ENCODE measurements around the gene MYLK. TPM values are rescaled to one million over a fixed set of nuclear protein-coding genes. Genes with fewer than 3 reads are reported as not detected.

MYLK gene
- total and polyA plus RNA-seq, 4 donors = 17.0 to 47.7 (median 31.1) TPM

DNA sequence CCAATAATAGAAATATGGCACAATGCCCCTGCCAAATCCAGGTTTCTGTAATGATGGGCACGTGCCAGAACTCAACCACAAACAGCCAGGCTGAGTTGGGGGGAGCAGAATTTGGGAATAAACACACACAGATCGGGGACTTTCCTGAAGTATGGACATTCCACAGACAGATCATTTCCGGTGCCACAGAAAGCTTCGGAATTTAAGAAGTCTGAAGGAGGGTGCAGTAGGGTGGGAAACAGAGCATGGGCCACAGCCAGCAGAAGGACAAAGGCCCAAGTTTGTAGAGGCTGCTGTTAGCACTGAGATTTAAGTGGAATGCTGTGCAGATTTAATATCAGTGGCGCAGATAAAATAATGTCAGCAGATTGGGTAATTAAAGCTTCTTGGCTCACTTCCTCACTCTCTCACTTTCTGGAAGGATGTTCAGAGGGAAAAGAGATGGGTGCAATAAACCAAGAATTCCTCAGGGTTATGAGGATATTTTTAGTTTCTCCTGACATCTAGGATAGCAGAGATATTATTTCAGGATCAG, 67.4 kb downstream of the MYLK start:
- WGBS (ENCODE audit: insufficient coverage) = 96% methylated on average over 3 of the region's 5 CpGs

DNA sequence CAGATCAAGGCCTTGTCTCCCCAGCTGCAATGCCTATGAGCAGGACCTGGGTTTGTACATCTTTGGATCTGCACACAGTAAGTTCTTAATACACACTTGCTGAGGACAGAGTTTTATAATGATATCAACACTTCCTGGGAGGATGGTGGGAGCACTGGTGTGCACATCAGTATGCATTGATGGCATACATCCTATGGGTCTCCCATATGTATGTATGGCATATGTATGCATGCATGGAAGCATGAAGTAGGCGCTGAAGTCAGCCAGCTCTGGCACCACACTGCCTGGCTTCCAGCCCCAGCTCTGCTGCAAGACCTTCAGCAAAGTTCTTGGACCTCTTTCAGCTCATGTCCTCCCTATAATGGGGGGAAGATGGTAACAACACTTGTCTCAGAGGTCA, 68.2 kb downstream of the MYLK start:
- Histone ChIP-seq H3K9me3 (ENCODE audit: control insufficient read depth, insufficient read depth, low read length) (no peaks in the 10 kb centered on the region), H3K4me1 (ENCODE audit: control insufficient read depth, insufficient read depth, low read length) (no peaks in the 10 kb centered on the region), H3K27ac (ENCODE audit: low read depth, low read length) (no peak overlapping the region), H3K36me3 (ENCODE audit: control insufficient read depth, insufficient read depth, low read length) (no peaks in the 10 kb centered on the region), H3K4me3 (ENCODE audit: low read depth, low read length) (no peak overlapping the region), H3K27me3 (ENCODE audit: control insufficient read depth, insufficient read depth, low read length) (no peaks in the 10 kb centered on the region)
- WGBS (ENCODE audit: insufficient coverage) = 89% methylated on average over 1 of the region's 1 CpG
- DNase-seq (ENCODE audit: low read depth in 4 of 6, low spot score in 6 of 6) = no peak

More for the DNA sequence above, 67.4 kb downstream of the MYLK start:
- peak in 2 of 6 donors; percentile 45 to 58 for DNase-seq (ENCODE audit: low read depth in 4 of 6, low spot score in 6 of 6)
- Histone ChIP-seq H3K4me1 (ENCODE audit: control insufficient read depth, insufficient read depth, low read length) (no peaks in the 10 kb centered on the region), H3K36me3 (ENCODE audit: control insufficient read depth, insufficient read depth, low read length) (no peaks in the 10 kb centered on the region), H3K27me3 (ENCODE audit: control insufficient read depth, insufficient read depth, low read length) (no peaks in the 10 kb centered on the region), H3K27ac (ENCODE audit: low read depth, low read length) (no peak overlapping the region), H3K9me3 (ENCODE audit: control insufficient read depth, insufficient read depth, low read length) (no peaks in the 10 kb centered on the region), H3K4me3 (ENCODE audit: low read depth, low read length) (no peak overlapping the region)

DNA sequence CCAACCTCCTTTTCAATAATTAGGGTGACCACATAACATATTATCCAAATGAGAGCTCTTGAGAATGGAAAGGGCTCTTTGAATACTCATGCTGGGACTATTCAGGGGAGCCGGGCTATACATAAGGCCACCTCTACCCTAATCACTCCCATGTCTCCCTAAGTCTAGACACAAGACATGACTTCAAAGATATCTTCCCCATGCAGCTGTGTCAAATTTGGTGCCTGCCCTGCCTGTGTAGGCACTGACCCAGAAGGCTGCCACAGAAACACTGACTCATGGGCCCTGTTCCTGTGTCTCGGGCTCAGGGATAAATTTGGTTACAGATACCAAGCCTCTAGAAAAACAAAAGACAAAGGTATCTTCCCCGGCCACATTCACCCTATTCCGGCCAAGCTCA, 70.3 kb downstream of the MYLK start:
- H3K4me3 ChIP-seq (ENCODE audit: low read depth, low read length) = no peak overlapping the region
- H3K9me3 ChIP-seq (ENCODE audit: control insufficient read depth, insufficient read depth, low read length) = no peaks in the 10 kb centered on the region
- peaks cover 2% of the 10 kb centered on the region for H3K4me1 ChIP-seq (ENCODE audit: control insufficient read depth, insufficient read depth, low read length)
- no peak for DNase-seq (ENCODE audit: low read depth in 4 of 6, low spot score in 6 of 6)
- 100% methylated on average over 3 of the region's 4 CpGs for WGBS (ENCODE audit: insufficient coverage)
- no peaks in the 10 kb centered on the region for H3K36me3 ChIP-seq (ENCODE audit: control insufficient read depth, insufficient read depth, low read length)
- H3K27me3 ChIP-seq (ENCODE audit: control insufficient read depth, insufficient read depth, low read length) = no peaks in the 10 kb centered on the region
- H3K27ac ChIP-seq (ENCODE audit: low read depth, low read length) = no peak overlapping the region

DNA sequence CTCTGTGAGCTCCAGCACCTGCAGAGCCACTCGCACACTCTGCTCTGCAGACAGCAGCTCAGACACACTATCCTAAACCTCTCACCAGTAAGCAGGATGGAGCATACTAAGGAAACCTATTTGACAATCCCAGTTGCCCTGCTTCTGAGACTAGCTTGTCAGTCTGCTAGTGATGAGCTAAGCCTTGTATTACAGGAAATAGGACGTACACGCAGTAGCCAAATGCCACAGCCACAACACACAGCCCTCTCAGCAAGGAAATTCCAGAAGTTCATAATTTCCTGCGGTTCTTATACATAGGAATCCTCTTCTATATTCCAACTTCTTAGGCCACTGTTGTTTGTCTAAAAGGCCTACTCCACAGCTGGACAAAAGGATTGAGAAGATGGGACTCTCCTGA, 74.5 kb downstream of the MYLK start:
- H3K4me1 ChIP-seq (ENCODE audit: control insufficient read depth, insufficient read depth, low read length) = peaks cover 2% of the 10 kb centered on the region
- no peak overlapping the region for H3K27ac ChIP-seq (ENCODE audit: low read depth, low read length)
- no peaks in the 10 kb centered on the region for H3K27me3 ChIP-seq (ENCODE audit: control insufficient read depth, insufficient read depth, low read length)
- no peaks in the 10 kb centered on the region for H3K9me3 ChIP-seq (ENCODE audit: control insufficient read depth, insufficient read depth, low read length)
- no peak overlapping the region for H3K4me3 ChIP-seq (ENCODE audit: low read depth, low read length)
- no peak for DNase-seq (ENCODE audit: low read depth in 4 of 6, low spot score in 6 of 6)
- no peaks in the 10 kb centered on the region for H3K36me3 ChIP-seq (ENCODE audit: control insufficient read depth, insufficient read depth, low read length)
- WGBS (ENCODE audit: insufficient coverage) = 89% methylated on average over 4 of the region's 4 CpGs

DNA sequence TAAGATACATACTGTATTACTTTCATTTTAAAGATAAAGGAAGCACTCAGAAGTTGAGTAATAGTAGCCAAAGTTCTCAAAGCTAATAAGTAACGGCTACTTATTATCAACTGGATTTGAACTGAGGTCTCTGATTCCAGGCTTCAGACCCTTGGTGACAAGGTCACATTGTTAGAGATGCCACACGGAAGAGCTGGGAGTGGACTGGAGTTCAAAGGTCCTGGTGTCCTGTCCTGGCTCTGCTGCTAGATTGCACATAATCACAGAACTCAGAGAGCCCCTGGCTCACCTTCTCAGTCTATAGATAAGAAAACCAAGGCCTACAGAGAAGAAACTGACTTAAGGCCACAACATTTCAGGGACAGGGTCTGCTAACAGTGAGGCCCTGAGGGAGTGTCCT, 75.3 kb downstream of the MYLK start:
- no peak overlapping the region for H3K4me3 ChIP-seq (ENCODE audit: low read depth, low read length)
- no peaks in the 10 kb centered on the region for H3K9me3 ChIP-seq (ENCODE audit: control insufficient read depth, insufficient read depth, low read length)
- no peaks in the 10 kb centered on the region for H3K36me3 ChIP-seq (ENCODE audit: control insufficient read depth, insufficient read depth, low read length)
- DNase-seq (ENCODE audit: low read depth in 4 of 6, low spot score in 6 of 6) = no peak
- peaks cover 2% of the 10 kb centered on the region for H3K4me1 ChIP-seq (ENCODE audit: control insufficient read depth, insufficient read depth, low read length)
- no peak overlapping the region for H3K27ac ChIP-seq (ENCODE audit: low read depth, low read length)
- WGBS (ENCODE audit: insufficient coverage) = 100% methylated on average over 1 of the region's 2 CpGs
- H3K27me3 ChIP-seq (ENCODE audit: control insufficient read depth, insufficient read depth, low read length) = no peaks in the 10 kb centered on the region

DNA sequence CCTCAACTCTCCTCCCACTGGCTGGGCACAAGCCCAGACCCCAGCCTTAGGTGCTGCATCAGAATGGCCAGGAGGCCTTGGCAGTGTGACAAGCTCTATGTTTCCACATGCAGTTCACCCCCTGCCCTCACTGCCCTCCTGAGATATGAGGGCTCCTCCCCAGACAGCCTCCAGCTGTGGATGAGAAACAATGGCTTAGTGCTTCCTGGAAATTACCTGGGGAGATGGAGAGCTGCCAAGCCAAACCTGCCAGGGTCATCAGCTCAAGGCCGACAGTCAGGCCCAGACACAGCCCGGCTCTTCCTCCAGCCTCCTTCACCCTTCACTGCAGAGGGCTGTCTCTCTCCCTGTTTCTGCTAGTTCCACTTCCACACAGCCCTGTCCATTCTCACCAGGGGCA, 76.3 kb downstream of the MYLK start:
- H3K27me3 ChIP-seq (ENCODE audit: control insufficient read depth, insufficient read depth, low read length) = no peaks in the 10 kb centered on the region
- H3K36me3 ChIP-seq (ENCODE audit: control insufficient read depth, insufficient read depth, low read length) = no peaks in the 10 kb centered on the region
- DNase-seq (ENCODE audit: low read depth in 4 of 6, low spot score in 6 of 6) = no peak
- H3K4me1 ChIP-seq (ENCODE audit: control insufficient read depth, insufficient read depth, low read length) = peaks cover 2% of the 10 kb centered on the region
- H3K4me3 ChIP-seq (ENCODE audit: low read depth, low read length) = no peak overlapping the region
- no peaks in the 10 kb centered on the region for H3K9me3 ChIP-seq (ENCODE audit: control insufficient read depth, insufficient read depth, low read length)
- no peak overlapping the region for H3K27ac ChIP-seq (ENCODE audit: low read depth, low read length)
- WGBS (ENCODE audit: insufficient coverage) = 88% methylated on average over 2 of the region's 2 CpGs

DNA sequence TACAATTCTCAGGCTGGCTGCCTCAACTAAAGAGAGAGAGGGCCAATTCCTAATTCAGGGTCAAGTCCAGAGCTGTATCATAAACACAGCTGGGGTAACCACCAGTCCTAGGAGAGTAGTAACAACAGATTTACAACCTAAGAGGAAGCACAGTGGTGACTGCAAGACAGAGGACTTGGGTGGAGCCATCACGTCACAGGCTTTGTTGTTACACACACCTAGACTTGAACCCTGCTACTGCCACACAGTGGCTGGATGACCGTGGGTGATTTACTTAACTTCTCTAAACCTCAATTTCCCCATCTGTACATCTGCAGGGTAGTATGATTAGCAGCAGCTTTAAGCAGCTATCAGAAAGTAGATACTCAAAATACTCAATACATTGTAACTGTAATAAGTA, 78.6 kb downstream of the MYLK start:
- no peaks in the 10 kb centered on the region for H3K27me3 ChIP-seq (ENCODE audit: control insufficient read depth, insufficient read depth, low read length)
- H3K36me3 ChIP-seq (ENCODE audit: control insufficient read depth, insufficient read depth, low read length) = no peaks in the 10 kb centered on the region
- H3K4me3 ChIP-seq (ENCODE audit: low read depth, low read length) = no peak overlapping the region
- no peak for DNase-seq (ENCODE audit: low read depth in 4 of 6, low spot score in 6 of 6)
- peaks cover 2% of the 10 kb centered on the region for H3K4me1 ChIP-seq (ENCODE audit: control insufficient read depth, insufficient read depth, low read length)
- H3K9me3 ChIP-seq (ENCODE audit: control insufficient read depth, insufficient read depth, low read length) = no peaks in the 10 kb centered on the region
- H3K27ac ChIP-seq (ENCODE audit: low read depth, low read length) = no peak overlapping the region
- WGBS (ENCODE audit: insufficient coverage) = no CpG with 5 or more reads among the region's 2 CpGs

DNA sequence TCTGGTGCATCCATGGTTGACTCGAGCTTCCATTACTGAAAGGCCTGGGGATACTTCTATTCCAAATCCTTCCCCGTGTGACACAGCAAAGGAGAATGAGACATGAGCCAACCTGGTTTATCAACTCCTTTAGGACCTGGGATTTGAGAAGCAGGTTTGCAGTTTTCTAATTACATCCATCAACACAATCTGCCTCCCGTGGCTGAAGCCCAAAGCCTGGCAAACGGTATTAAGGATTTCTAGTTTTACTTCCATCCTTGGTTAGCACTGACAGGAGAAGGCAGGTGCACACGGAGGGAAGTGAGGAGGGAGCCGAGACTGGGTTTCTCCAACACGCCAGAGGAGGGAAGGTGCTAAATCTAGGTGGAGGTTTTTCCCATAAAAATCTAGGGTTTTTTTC, 79.0 kb downstream of the MYLK start:
- H3K4me1 ChIP-seq (ENCODE audit: control insufficient read depth, insufficient read depth, low read length) = peaks cover under 1% of the 10 kb centered on the region
- H3K4me3 ChIP-seq (ENCODE audit: low read depth, low read length) = no peak overlapping the region
- H3K36me3 ChIP-seq (ENCODE audit: control insufficient read depth, insufficient read depth, low read length) = no peaks in the 10 kb centered on the region
- H3K27me3 ChIP-seq (ENCODE audit: control insufficient read depth, insufficient read depth, low read length) = no peaks in the 10 kb centered on the region
- no peak overlapping the region for H3K27ac ChIP-seq (ENCODE audit: low read depth, low read length)
- no peaks in the 10 kb centered on the region for H3K9me3 ChIP-seq (ENCODE audit: control insufficient read depth, insufficient read depth, low read length)
- 65% methylated on average over 3 of the region's 7 CpGs for WGBS (ENCODE audit: insufficient coverage)
- DNase-seq (ENCODE audit: low read depth in 4 of 6, low spot score in 6 of 6) = peak in 2 of 6 donors; percentile 29 to 66

DNA sequence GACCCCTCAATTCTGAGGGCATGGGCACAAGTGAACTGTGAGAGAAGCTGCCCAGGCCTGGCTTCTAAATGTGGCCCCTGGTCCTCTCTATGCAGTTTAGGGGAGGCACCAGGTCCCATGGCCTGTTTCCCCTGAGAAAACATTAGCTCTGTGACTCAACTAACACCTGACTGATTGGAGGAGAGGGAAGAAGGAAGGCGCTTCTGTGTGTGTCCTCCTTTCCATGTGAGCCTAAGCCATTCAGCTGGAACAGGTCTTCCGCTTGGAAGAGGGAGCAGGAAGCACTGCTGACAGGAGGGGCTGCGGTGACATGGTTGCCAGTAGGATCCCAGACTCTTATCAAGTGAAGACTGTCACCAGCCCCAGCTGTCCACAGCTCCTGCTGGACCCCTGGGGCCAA, 79.5 kb downstream of the MYLK start:
- peaks cover 5% of the 10 kb centered on the region for H3K4me1 ChIP-seq (ENCODE audit: control insufficient read depth, insufficient read depth, low read length)
- DNase-seq (ENCODE audit: low read depth in 4 of 6, low spot score in 6 of 6) = peak in 1 of 6 donors; percentile 20
- no peak overlapping the region for H3K4me3 ChIP-seq (ENCODE audit: low read depth, low read length)
- H3K27me3 ChIP-seq (ENCODE audit: control insufficient read depth, insufficient read depth, low read length) = no peaks in the 10 kb centered on the region
- no peaks in the 10 kb centered on the region for H3K9me3 ChIP-seq (ENCODE audit: control insufficient read depth, insufficient read depth, low read length)
- H3K27ac ChIP-seq (ENCODE audit: low read depth, low read length) = no peak overlapping the region
- WGBS (ENCODE audit: insufficient coverage) = 39% methylated on average over 2 of the region's 3 CpGs
- no peaks in the 10 kb centered on the region for H3K36me3 ChIP-seq (ENCODE audit: control insufficient read depth, insufficient read depth, low read length)

DNA sequence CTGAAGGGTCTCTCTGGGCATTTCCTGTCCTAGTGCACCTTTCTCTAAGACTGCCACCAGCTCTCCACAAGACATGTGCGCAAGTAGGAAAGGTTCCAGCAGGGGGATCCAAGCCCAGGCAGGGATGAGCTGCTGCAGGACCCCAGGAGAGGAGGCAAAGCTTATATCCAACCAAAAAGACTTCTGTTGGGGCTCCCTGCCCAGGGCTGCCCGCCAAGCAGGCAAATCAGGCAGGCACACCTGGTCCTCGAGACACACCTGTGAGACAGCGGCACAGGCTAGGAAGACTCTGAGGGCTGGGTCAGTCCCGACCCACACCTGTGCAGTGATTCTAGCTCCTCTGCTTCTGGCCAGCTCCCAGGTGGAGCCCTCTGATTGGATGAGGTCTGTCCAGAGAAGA, 80.6 kb downstream of the MYLK start:
- peaks cover 8% of the 10 kb centered on the region for H3K4me1 ChIP-seq (ENCODE audit: control insufficient read depth, insufficient read depth, low read length)
- no peaks in the 10 kb centered on the region for H3K27me3 ChIP-seq (ENCODE audit: control insufficient read depth, insufficient read depth, low read length)
- WGBS (ENCODE audit: insufficient coverage) = 69% methylated on average over 5 of the region's 5 CpGs
- H3K4me3 ChIP-seq (ENCODE audit: low read depth, low read length) = no peak overlapping the region
- DNase-seq (ENCODE audit: low read depth in 4 of 6, low spot score in 6 of 6) = no peak
- no peaks in the 10 kb centered on the region for H3K36me3 ChIP-seq (ENCODE audit: control insufficient read depth, insufficient read depth, low read length)
- H3K27ac ChIP-seq (ENCODE audit: low read depth, low read length) = no peak overlapping the region
- H3K9me3 ChIP-seq (ENCODE audit: control insufficient read depth, insufficient read depth, low read length) = no peaks in the 10 kb centered on the region

Measured in spinal cord (tissue), 10 donors.